ENCODE measurements around the gene PHF23.

DNA sequence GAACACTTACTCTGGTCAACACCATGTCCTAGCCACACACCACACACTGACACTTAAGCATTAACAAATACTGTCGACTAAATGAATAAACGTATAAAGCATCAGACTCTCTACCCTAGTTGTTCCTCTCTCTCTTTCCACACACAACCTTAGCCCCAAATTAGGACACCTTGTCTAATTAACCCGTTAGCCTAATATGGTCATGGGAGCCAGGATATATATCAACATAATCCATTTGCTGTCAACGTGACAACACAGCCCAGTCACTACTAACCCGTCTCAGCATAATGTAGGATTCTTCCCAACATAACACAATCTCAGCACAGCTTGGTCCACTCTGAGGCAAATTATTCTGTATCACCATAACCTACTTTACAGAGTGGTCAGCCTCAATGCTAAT, 7.1 kb downstream of the PHF23 start:
- TF ChIP-seq, protein P1, sequence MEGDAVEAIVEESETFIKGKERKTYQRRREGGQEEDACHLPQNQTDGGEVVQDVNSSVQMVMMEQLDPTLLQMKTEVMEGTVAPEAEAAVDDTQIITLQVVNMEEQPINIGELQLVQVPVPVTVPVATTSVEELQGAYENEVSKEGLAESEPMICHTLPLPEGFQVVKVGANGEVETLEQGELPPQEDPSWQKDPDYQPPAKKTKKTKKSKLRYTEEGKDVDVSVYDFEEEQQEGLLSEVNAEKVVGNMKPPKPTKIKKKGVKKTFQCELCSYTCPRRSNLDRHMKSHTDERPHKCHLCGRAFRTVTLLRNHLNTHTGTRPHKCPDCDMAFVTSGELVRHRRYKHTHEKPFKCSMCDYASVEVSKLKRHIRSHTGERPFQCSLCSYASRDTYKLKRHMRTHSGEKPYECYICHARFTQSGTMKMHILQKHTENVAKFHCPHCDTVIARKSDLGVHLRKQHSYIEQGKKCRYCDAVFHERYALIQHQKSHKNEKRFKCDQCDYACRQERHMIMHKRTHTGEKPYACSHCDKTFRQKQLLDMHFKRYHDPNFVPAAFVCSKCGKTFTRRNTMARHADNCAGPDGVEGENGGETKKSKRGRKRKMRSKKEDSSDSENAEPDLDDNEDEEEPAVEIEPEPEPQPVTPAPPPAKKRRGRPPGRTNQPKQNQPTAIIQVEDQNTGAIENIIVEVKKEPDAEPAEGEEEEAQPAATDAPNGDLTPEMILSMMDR (conservative IDR thresholded peaks at IDR 0.05; ENCODE audit: low read depth, low read length): no peak
- TF ChIP-seq POLR2A (IDR thresholded peaks at IDR 0.05; ENCODE audit: low read depth, low read length) (no peak), CEBPB (IDR thresholded peaks at IDR 0.05; ENCODE audit: low read depth, low read length) (no peak), MAFK (IDR thresholded peaks at IDR 0.05; ENCODE audit: low read depth, low read length) (no peak), MXI1 (IDR thresholded peaks at IDR 0.05; ENCODE audit: borderline replicate concordance, low read depth, low read length) (no peak), BHLHE40 (IDR thresholded peaks at IDR 0.05; ENCODE audit: low read depth, low read length) (no peak)
- TF ChIP-seq, protein P2, sequence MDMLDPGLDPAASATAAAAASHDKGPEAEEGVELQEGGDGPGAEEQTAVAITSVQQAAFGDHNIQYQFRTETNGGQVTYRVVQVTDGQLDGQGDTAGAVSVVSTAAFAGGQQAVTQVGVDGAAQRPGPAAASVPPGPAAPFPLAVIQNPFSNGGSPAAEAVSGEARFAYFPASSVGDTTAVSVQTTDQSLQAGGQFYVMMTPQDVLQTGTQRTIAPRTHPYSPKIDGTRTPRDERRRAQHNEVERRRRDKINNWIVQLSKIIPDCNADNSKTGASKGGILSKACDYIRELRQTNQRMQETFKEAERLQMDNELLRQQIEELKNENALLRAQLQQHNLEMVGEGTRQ (IDR thresholded peaks at IDR 0.05; ENCODE audit: low read depth, low read length): no peak

Data from IMR-90 (cell line).